HG03196 (cell line): ENCODE measurements around the gene MTPN.

Experiments used
- ATAC-seq: cut with Tn5 transposase; IDR thresholded peaks from one replicate; pipeline ENCODE4 v1.9.1; 2021; ENCODE audit not compliant: unreplicated experiment

MTPN gene, protein sequence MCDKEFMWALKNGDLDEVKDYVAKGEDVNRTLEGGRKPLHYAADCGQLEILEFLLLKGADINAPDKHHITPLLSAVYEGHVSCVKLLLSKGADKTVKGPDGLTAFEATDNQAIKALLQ

DNA sequence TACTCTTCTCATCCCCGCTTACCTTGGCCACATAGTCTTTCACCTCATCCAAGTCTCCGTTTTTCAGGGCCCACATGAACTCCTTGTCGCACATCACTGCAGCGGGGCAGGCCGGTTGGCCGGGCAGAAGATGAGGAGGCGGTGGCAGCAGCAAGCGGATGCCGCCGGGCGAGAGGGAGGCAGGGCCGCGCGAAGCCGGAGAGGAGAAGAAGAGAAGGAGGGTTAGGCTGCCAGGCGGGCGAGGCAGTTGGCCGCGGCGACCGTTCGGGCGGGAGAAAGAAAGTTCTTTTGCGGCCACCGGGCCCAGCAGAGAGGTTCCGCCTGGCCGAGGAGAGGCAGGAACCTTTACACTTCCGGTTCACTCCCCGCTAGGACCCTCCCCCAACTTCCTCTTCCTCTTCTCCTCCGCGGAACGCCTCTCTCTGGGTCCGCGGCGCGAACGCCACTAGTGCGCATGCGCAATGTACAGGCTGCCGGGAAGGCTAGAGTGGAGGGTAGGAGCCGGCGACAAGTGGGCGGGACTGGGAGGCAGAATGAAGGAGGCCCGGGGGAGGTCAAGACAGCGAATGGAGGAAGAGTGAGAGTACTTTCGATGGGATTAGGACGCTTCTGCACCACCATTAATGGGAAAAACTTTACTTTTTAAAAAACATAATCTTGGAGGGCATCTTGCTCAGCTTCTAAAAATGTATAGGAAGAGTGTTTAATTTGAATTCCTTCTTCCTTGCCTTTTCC lies at the start of gene MTPN:
TSS of gene MTPN (minus strand) at position 353 of the 735 bp plus-strand sequence. CDS start at position 94, 259 bp downstream.
- peak; percentile 52 for ATAC-seq

DNA sequence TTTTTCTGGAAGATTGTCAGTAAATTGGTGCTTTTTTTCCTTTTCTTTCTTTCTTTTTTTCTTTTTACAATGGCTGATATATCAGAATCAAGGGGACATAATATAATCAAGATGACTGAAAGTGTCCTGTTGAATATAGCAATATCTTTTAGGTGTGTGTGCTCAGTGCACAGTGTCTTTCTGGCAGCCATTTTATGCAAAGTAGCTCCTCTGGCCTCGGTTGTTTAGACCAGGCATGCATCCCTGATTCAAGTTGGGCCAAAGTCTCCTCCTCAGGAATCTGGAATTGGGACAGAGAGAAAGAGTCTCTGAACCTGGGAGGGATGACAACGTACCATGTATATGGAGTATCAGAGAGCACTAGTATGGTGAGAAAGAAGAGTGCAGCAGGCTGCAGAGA lies 49.0 kb upstream of the MTPN start:
- ATAC-seq: no peak

DNA sequence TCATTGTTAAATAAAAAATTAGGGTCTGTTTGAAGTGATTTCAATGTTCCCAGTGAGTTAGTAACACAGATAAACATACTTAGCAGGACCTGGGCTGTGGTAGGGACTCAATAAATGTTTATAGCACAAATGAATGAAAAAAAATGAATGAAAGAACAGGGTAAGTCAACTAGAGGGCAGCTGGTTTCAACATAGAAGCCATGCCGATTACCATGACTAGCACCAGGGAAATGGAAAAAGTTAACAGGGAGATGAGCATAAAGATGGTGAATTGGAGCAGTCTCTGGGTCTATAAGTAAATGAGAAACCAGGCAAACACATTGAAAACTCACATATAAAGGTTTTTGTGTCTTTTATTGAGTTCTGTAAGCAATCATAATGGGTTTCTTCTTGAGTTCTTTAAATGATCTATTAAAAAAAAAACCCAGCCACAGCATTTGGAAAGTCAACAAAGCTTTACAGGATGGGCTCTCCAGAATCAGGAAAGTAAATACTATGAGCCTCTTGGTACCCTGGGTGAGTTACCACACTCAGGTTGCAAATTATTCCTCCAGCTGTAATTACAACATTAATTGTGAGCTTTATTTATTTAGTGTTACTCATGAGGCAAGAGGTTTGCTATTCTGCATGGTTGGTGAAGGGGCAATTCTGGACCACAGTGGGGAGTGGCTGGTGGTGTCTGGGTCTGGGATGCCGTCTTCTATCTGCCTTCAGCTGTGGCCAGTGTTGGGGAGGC lies 46.1 kb upstream of the MTPN start:
- ATAC-seq: no peak

DNA sequence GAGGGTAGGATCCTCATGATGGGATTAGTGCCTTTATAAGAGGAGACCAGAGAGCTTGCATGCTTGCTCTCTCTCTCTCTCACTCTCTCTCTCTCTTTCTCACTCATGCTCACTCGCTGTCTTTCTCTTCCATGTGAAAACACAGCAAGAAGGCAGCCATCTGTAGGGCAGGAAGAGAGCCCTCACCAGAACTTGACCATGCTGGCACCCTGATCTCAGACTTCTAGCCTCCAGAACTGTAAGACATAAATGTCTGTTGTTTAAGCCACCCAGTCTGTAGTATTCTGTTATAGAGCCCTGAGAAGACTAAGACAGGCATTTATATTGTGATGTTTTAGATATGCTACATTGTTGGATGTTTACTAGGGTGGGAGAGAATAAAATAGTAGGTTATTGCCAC lies 43.4 kb upstream of the MTPN start:
- no peak for ATAC-seq

DNA sequence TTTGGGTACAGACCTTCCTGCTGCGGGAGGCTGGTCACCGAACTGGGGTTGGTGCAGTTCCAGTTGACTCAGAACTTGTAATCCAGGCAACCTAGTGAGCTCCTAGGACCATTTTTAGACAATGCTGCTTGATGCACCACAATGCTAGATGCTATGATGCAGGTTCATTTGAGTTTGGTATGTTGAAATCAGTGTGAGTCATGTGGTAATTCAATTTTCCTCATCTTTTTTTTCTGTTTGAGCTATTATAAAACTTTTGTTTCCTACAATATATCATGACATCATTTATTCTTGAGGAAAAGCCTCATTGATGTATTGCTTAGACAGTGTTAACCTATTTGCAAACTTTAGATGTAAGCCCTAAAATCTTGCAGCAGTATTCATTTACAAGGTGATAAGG lies 40.9 kb upstream of the MTPN start:
- ATAC-seq: no peak

DNA sequence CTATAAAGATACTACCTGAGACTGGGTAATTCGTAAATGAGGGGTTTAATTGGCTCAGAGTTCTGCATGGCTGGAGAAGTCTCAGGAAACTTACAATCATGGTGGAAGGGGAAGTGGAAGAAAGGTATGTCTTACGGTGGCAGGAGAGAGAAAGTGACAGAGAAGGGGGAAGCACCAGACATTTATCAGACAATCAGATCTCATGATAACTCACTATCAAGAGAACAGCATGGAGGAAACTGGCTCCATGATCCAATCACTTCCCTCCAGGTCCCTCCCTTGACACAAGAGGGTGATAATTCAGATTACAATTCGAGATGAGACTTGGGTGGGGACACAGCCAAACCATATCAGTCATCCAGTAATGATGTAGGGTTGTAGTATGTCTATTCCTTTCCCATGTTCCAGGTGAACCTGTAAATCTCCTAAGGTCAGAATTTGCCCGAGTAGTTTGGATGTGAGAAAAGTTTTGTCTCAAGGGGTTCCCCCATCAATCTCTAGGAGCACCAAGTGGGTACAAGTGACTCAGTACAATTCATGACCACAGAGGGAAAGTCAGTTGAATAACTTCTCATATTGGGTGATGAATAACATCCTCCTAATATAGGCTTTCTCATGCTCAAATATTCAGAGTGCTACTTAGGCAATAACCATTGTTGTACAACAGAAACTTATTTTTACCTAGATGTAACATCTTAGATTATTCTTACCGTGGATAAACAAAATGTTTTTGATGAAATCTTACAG lies 39.7 kb upstream of the MTPN start:
- no peak for ATAC-seq

DNA sequence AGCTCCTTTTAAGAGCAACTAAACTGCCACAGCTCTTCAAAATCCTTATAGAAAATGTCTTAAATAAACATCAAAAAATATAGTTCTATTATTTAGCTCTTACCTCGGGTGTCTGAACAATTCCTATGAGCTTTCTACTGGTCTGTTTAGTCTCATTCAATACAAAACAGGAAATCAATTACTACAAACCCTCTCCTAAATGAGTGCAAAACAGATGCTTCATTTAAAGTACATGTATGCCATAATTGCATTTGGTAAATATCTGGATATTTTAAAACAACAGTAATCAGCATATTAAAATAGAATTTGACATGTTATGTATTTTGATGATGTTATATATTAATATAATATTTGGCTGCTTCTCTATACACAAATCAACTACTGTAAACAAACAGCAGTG lies 38.5 kb upstream of the MTPN start:
- no peak for ATAC-seq

DNA sequence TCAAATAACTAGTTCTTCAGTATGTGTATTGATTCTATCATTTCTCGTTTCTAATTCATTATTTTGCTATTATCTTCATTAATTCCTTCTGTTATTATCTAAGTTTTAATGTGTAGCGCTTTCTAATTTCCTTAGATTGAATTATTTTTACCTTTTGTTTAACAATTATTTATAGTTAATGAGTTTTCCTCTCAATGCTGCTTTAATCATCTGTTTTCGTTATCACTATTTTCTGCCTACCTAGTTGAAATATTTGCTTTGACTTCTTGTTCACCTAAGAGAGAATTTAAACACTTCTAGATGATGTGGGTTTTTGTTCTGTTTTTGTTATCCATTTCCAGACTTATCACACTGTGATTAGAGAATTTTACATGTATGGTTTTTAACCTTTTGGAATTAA lies 37.5 kb upstream of the MTPN start:
- ATAC-seq: no peak

DNA sequence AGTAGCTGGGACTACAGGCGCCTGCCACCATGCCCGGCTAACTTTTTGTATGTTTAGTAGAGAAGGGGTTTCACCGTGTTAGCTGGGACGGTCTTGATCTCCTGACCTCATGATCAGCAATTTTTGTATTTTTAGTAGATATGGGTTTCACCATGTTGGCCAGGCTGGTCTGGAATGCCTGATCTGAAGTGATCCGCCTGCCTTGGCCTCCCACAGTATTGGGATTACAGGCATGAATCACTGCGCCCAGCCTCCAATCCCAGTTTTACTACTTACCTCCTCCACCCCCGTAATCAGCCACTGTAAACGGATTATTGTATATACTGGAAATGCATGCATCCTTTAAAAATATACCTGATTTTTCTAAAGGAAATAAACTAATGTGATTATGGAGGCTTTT lies 35.1 kb upstream of the MTPN start:
- no peak for ATAC-seq

DNA sequence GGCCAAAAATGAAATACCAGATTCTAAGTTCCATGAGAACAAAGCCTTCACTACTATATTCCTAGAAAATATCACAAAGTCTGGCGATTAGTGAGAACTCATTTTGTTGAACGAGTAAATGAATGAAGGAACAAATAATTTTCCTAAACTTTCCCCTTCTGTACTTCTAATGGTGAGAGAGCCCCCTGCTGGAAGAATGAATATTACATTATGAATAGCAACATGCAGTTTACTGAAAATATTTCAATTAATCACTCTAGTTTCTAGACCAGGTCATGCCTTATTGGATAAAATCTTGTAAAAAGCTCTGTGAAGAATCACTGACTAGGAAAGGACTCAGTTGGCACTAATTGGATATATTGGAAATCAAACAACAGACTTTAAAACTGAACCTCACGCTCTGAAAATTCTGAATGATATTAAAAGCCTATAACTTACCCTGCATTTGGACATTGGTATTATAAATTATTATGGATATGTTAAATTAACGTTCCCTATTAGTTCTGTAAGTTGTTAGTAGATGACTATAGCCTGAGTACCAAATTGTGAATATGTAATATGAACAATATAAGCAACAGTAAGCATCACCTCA lies 32.4 kb upstream of the MTPN start:
- no peak for ATAC-seq

DNA sequence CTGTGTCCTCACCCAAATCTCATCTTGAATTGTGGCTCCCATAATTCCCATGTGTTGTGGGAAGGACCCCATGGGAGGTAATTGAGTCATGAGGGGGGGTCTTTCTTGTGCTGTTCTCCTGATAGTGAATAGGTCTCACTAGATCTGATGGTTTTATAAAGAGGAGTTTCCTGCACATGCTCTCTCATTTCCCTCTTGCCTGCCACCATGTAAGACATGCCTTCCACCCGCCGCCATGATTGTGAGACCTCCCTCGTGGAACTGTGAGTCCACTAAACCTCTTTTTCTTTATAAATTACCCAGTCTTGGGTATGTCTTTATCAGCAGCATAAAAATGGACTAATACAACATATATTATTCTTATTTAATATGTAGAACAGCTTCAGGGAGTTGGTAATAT lies 29.0 kb upstream of the MTPN start:
- no peak for ATAC-seq

DNA sequence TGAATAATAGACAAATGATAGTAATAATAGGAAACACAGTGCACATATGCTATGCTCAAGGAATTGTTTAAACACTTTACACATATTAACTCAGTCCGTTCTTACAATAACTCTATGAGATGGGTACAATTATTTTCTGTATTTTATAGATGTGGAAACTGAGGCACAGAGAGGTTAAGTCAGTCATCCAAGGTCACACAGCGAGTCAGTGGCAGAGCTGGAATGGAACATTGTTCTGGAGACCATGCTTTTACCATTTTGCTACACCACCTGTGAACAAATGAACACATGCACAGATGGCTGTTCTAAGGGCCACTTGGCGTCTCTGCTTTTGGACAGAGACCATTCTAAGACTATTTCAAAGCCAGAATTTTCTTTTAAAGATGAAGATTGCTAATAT lies 26.9 kb upstream of the MTPN start:
- no peak for ATAC-seq

DNA sequence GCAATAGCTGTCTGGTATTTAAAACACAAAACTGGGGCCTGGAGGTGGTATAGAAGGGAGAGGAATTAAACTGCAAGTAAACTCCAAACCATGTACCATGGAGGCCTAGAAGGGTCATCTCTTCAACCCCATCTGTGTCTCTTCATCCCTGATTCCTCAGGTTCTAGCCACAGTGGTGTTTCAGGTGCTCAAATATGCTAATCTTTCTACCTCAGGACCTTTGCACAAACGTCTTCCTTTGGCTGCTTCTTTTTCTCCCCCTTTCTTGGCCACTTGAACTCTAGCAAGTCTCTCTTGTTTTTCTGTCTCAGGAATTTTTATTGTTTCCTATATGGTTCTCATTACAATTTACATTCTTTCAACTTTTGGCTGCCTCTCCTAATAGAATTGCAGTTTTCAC lies 25.6 kb upstream of the MTPN start:
- ATAC-seq: no peak

DNA sequence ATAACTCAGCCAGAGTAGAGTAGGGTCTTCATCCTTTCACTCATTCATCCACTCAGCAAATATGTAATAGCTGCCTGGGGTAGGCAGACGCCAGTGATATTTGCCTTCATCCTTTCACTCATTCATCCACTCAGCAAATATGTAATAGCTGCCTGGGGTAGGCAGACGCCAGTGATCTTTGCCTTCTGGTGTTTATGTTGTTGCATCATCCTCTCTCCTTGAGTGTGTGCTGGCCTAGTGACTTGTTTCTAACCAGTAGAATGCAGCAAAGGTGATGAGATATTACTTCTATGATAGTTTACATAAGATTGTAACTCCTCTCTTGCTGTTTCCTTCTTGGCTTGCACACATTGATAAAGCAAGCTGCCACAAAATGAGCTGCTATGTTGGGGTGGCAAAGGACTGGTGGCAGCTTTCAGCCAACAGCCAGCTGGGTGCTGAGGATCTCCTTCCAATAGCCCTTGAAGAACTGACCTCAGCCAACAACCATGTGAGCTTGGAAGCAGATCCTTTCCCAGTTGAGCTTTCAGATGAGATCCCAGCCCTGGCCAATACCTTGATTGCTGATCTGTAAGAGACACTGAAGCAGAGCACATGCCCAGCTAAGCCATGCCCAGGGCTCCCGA lies 23.2 kb upstream of the MTPN start:
- no peak for ATAC-seq

DNA sequence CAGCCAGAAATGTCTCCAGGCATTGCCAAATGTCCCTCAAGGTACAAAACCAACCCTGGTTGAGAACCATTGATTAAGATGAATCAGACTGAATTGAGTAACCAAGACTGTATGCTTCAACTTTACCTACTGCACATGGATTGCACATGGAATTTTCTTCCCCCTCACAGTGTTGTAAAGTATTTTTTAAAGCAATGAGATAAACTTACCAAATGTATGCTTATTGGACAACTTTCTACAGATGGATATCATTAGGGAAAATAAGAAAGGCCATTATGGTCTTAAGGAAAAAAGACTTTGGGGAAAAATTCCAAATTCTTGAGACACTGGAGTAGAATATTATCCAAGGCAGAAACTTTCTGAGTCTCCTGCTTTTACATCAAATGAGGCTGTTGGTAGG lies 20.9 kb upstream of the MTPN start:
- no peak for ATAC-seq

DNA sequence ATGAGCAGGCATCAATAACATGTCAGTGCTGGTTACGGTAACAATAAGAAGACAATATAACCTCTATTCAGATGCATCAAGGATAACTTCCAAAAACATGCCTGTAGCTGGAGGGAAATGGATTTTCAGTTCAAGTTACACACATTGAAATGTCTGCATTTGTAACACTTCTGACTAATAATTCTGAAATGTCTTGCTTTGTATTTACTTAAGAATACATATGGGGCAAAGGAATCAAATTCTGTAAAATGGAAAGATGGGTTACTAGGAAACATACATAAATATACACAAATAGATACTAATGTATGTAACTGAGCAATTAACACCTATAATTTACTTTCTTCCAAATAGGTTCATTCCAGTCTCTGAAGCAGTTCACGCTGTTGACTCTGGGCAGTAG lies 18.6 kb upstream of the MTPN start:
- ATAC-seq: no peak

DNA sequence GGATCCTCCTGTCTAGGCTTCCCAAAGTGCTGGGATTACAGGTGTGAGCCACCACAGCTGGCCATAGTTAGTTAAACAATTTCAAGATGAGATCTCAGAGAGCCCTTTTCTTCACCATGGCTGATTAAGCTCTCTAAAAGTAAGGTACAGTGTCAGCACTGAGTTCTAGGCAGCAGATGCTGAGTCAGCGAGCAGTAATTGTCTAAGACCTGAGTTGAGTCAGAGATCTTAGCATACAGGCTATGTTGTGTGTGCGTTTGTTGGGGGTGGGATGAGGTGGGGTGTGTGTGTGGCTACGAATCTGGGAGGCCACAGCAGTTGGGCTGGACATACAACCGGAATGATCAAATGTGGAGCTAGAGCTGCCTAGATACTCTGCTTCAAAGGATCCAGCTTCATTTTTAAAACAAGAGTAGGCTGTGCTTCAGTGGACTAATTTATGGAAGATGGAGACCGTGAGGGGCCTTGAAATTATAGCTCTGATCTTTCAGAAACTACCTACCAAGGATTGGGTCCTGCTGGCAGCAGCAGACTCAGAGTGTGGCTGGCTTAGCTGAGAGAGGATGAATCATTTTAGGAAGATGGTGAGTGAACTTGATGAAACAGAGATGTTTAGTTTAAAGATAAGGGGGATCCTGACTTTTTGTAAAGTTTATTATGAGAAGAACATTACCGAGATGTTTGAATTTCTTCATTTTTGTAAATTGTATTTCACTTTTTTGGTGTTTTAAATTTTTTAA lies 17.5 kb upstream of the MTPN start:
- ATAC-seq: no peak

DNA sequence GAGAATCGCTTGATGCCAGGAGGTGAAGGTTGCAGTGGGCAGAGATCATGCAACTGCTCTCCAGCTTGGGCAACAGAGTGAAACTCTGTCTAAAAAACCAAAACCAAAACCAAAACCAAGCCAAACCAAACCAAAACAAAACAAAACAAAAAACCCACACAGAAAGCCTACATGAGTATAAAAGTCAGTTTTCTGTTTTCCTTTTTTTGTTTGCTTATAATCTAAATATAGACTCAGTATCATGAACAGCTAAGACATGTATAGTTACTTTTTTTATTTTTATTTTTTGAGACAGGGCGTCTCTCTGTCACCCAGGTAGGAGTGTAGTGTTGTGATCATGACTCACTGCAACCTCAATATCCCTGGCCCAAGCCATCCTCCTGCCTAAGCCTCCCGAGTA lies 16.8 kb upstream of the MTPN start:
- ATAC-seq: peak; percentile 72

DNA sequence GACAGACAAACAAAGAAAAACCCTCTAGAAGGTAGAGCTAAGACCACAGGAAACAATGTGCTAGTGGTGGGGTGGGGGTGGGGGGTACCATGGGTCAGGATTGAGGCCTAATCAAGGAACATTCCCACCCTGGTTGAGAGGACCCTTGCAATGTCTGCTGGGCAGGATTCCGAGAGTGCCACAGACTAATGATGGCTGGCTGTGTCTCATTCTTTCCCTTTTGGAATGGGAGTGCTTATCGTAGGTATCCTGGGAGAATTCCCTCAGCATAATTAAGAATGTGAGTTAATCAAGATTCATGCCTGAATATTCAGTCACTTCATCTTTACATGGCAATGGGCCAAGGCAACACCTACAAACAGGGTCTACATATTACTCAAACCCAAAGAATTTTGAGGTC lies 14.7 kb upstream of the MTPN start:
- no peak for ATAC-seq

DNA sequence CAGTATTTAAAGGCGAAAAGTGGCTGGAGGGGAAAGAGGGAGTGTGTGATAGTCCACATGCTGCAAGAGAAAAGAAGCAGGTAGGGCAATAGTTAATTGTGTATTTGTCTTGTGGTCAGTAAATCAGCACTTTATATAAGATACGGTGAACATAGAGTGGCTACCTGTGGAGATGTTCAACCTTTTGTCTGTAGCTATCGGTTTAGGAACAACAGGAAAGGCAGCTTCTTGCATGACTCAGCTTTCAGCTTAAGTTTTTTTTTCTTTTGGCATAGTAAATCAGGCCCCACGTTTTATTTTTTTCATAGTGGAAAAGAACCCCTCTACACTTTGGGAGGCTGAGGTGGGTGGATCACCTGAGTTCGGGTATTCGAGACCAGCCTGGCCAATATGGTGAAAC lies 14.2 kb upstream of the MTPN start:
- no peak for ATAC-seq
